Forelimb muscle (tissue), 1 donor: ENCODE data around the gene C13orf46. TPM values are rescaled to one million over a fixed set of nuclear protein-coding genes. Genes with fewer than 3 reads are reported as not detected.

Experiments
- DNase-seq: peaks from one replicate; pipeline ENCODE4 v3.0.0-alpha.2; 2013; ENCODE audit warnings: low read depth
- polyA plus RNA-seq: library from polyadenylated mRNA; unstranded; fragments of 120-200 nt; gene quantifications from one replicate; pipeline ENCODE4 v1.2.1, GENCODE V29; 2013; ENCODE audit not compliant: insufficient read length

C13orf46 gene
- polyA plus RNA-seq, 1 donor, result 0.57 TPM

- no peak for DNase-seq
Observed at GRCh38 chr13:114010401-114011101, 36.7 kb upstream of the C13orf46 start.

DNA sequence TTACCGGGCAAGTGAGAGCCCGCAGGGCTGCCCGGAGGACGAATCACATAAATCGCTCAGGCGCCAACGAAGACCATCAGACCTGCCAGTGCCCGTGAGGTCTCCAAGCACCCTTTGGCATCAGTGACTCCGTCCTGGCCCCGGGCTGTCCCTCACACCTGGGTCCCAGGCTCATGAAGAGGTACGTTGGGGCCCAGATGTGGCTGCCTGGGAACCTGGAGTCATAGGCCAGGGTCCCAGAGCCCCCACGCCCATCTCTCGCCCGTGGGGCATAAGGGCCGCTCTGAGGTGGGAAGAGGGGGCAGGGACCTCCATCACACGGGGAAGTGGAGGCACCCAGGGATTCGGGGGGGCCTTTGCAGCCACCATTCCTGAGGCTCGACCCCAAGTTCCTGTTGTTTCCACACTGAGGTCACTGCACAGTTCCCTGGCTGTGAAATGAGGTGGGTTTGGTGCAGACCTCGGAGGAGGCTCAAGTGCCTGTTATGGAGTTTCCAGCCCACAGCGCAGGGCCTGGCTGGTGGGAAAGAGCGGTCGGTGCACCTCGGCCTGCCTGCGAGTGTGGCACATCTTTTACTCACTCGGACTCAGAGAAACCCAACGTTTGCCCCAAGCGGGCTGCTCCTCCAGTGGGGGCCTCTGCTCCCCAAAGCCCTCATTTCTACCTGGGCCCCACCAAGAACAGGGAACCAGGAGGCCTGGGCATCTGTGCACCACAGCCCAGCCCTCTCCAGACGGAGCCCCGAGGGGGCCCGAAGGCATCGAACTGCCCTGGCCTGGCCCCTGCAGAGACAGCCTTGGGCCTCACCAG, 35.9 kb upstream of the C13orf46 start:
- DNase-seq, result no peak

GRCh38 chr13:114008964-114009589, 35.2 kb upstream of the C13orf46 start:
- DNase-seq, result no peak

GRCh38 chr13:114007566-114007965, 33.7 kb upstream of the C13orf46 start:
- no peak for DNase-seq

DNA sequence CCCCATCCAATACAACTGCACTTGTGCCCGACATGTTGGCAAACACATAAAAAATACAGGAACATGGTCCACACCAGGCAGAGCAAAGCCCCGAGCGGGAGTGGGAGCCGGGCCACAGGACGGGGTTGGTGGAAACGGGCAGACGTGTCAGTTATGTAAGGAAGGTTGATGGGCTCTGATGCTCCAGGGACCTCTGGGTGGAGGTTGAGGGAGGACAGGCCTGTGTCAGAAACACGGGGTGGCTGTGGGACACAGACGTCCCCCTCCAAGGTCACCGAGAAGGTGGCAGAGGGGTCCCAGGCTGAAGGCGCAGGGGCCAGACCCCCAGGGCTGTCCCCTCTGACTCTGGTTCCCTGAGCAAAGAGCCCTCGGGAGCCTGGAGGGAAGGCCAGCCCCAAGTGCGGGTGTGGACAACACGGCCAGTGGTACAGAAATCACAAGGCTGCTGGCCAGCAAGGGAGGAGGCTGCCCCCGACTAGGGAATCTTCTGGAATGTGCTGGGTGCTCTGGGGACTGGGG, 31.4 kb upstream of the C13orf46 start:
- DNase-seq, result no peak

DNA sequence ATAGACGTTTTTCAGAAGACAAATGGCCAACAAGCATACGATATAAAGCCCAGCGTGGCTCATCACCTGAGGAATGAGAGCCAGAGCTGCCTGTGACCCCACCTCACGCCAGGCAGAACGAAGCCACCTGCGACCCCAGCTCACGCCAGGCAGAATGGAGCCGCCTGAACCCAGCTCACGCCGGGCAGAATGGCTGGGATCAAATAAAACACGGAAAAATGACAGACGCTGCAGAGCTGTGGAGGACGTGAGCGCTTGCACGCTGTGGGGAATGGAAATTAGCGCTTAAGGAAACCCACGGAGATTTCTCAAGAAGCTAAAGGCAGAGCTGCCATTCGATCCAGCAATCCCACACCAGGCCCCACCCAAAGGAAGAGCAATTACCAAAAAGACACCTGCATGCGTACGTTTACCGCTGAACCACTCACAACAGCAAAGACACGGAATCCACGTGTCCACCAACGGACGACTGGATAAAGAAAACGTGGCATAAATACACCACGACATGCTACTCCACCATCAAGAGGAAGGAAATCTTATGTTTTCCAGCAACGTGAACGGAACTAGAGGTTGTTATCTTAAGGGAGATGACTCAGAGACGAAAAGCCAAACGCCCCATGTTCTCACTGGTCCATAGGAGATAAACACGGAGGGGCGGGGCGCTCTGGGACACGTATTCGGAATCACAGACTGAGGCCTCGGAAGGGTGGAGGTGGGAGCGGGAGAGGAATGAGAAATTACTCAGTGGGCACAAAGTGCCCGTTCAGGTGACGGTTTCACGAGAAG, 30.7 kb upstream of the C13orf46 start:
- DNase-seq, result no peak

DNA sequence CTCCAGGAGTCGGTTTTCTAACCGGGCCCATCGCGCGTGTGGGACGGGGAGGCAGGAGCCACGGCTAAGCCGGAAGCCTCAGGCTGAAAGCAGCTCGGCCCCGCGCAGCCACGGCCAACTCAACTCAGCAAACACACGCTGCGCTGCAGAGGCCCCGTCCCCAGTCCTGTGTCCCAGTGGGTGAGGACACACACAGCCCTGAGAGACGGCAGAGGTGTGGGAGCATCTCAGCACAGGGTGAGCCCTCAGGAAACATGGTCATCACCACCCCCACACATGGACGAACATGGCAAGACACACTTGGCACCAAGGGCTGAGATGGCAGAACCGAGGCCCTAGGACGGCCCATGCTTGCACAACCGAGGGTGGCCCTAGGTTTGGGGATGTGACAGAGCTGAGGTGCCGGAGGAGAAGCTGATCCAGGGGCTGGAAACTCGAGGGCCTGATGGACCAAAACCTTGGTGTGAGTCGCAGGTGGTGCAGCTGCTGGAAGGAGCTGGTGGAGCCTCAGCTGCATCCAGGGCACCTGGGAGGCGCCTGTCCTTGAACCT, 29.0 kb upstream of the C13orf46 start:
- no peak for DNase-seq

DNA sequence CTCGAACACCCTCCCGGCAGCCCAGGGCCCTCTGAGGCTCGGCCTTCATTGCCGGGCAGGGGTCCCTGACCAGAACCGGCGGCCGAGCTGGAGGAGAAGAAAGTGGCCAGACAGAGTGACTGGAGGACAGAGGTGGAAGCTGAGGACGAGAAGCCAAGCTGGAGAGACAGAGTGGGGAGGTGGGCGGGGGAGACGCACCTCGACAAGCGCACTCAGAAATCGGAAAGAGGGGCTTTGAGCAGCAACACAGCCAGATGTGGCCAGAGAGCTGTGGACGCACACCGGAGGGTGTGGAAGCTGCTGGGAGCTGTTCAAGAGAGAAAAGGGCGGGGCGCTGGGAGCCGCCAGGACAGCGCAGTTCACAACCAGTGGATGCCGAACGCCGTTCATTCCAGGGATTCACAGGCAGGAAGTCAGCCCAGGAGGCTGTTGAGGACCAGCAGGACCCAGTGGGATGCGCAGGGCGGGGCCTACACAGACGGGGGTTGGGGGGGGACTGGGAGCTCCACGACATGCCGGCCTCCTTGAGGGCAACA, 28.2 kb upstream of the C13orf46 start:
- DNase-seq, result no peak

DNA sequence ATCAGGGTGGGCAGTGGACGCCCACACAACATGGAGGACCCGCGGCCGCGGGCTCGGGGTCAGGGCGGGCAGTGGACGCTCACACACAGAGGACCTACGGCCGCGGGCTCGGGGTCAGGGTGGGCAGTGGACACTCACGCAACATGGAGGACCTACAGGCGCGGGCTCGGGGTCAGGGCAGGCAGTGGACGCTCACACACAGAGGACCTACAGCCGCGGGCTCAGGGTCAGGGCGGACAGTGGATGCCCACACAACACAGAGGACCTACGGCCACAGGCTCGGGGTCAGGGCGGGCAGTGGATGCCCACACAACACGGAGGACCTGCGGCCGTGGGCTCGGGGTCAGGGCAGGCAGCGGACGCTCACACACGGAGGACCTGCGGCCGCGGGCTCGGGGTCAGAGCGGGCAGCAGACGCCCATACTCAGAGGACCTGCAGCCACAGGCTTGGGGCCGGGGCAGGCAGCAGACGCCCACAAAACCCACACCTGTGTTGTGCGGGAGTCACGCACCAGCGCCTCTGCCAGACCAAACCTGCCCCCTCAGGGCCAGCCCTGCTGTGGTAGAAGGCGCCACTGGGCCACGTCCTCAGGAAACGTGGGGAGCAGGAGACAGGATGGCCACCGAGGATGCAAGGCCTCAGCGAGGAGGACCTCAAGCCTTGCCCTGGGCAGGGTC, 27.6 kb upstream of the C13orf46 start:
- no peak for DNase-seq

DNA sequence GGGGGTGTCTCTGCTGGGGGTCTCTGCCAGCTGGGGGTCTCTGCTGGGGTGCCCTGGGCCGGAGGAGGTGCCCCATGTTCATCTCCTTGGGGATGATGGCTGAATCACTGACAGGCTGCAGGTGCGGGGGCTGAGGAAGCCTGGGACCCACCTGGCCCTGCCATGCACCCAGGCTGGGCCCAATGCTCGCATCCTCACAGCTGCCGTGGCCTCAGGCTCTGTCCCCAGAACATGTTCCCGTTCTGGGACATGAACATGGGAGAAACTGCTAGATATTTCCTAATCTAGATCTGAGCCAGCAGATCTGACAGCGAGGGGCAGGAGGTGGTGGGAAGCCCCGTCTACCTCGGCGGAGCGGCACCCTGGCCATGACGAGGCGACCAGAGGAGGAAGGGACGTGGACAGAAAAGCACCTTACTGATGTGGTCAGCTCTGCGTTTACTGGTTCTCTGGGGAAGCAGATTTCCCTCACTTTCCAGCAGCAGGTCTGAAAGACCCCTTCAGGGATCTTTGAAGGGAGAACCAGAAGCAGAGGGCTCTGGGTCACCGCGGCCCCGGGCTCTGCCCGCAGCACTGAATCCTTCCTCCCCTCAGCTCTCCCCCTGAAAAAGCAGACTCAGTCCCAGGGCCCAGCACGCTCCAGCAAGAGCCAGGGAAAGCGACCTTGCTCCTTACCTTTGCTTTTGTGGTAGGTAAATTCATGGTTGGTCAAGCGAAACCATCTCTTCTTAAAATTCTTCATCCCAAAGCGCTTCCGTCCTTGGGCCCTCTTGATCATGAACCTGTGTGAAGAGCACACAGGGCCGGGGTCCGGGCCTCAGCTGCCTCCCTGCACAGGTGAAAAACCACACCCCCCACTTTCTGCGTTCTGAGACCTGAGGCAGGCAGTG, 26.5 kb upstream of the C13orf46 start:
- no peak for DNase-seq

- no peak for DNase-seq
Observed at GRCh38 chr13:113999618-113999910, 25.7 kb upstream of the C13orf46 start.

DNA sequence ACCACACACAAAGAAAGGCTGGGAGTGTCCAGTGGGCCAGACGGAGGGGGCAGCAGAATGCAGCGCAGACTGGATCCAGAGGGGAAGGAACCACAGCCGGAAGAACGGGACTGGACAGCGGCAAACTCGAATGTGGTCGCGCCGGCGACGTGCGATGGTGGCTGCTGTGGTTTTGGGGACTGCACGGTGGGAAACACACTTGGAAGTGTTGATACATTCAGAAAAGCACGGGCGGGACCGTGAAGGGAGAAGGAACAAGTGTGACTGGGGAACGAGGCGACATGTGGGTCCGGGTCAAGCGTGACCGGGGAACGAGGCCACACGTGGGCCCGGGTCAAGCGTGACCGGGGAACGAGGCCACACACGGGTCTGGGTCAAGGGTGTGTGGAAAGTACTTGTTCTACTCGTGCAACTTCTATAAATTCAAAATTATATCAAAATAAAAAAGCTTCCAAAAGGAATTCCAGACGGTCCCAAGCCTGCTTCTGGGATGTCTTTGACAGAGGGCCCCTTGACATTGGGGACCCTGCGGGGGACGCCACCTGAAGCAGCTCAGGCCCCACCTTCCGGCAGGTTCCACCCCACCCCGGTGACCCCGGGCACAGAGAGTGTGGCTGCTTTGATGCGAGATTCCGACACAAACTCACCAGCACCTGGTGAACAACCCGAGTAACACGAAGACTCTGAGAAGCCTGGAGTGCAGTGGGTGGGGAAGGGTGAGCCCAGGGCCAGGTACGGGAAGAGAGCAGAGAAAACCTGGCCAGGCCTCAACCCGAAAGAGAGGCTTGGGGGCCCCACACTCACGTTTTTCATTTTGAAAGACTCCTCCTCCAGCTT, 25.1 kb upstream of the C13orf46 start:
- DNase-seq, result no peak

- DNase-seq, result peak; percentile 34
Observed at GRCh38 chr13:113997845-113998751, 24.2 kb upstream of the C13orf46 start.

GRCh38 chr13:113996912-113997745, 23.3 kb upstream of the C13orf46 start:
- no peak for DNase-seq

GRCh38 chr13:113996081-113996911, 22.4 kb upstream of the C13orf46 start:
- DNase-seq, result no peak

- DNase-seq, result no peak
Observed at GRCh38 chr13:113995051-113995601, 21.2 kb upstream of the C13orf46 start.
